ENCODE results near the gene KCNK17. TPM values are rescaled to one million over a fixed set of nuclear protein-coding genes. Genes with fewer than 3 reads are reported as not detected.

KCNK17 gene
- total and polyA plus RNA-seq, 8 donors: 0.15 to 1.1 (median 0.57) TPM; not detected in 4

- 85 to 95% (median 91%) methylated on average over 6 of the region's 6 CpGs for WGBS, 5 donors
- peaks cover 0 to 18% (median 7%) of the 10 kb centered on the region in 4 donors for H3K4me1 ChIP-seq
- peaks cover 0 to 11% (median 0%) of the 10 kb centered on the region in 3 donors for H3K27me3 ChIP-seq
- intact Hi-C loops (cut with DNase I; ENCODE audit: low total_unique reads): loop anchor here (5.0 to 10.0 kb wide), 2 partner anchors 133 to 426 kb away; no protein-coding TSS in a partner anchor
- no peaks in the 10 kb centered on the region for H3K9me3 ChIP-seq
- TF ChIP-seq POLR2AphosphoS5 (IDR thresholded peaks at IDR 0.05) (no peak), POLR2A (IDR thresholded peaks at IDR 0.05) (no peak), CTCF (IDR thresholded peaks at IDR 0.05) (no peak), EP300 (IDR thresholded peaks at IDR 0.05) (no peak)
- DNase-seq: no peak
- no peaks in the 10 kb centered on the region for H3K36me3 ChIP-seq
- H3K4me3 ChIP-seq: no peak overlapping the region
- no peak overlapping the region for H3K27ac ChIP-seq
Measured at GRCh38 chr6:39300739-39301138, 13.5 kb downstream of the KCNK17 start.

DNA sequence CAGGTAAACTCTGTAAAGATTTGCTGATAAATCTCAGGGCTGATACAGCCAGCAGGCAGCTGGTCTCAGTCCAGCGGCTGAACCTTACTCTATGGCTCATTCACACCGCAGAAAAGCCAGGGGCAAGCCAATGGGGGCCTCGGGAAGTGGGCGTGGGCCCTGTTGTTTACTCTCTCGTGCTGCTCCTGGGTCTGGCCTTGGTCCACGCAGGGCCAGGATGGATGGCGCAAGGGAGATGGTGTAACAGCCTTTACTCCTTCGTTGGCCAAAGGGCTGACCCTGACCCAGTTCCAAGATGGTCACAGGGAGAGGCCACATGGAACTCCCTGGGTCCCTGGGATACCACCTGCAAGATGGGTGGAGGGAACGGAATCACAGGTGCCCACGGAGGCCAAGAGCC is 16.2 kb downstream of the KCNK17 start:
- H3K4me1 ChIP-seq: peaks cover 0 to 19% (median 7%) of the 10 kb centered on the region in 4 donors
- WGBS, 5 donors: 16 to 54% (median 34%) methylated on average over 4 to 10 of the region's 10 CpGs
- no peak for TF ChIP-seq EP300 (IDR thresholded peaks at IDR 0.05)
- no peak for TF ChIP-seq POLR2A (IDR thresholded peaks at IDR 0.05)
- TF ChIP-seq POLR2AphosphoS5 (IDR thresholded peaks at IDR 0.05): no peak
- no peak for TF ChIP-seq CTCF (IDR thresholded peaks at IDR 0.05)
- no peaks in the 10 kb centered on the region for H3K36me3 ChIP-seq
- intact Hi-C loops (cut with DNase I; ENCODE audit: low total_unique reads): no loop called here
- peaks cover 0 to 14% (median 0%) of the 10 kb centered on the region in 3 donors for H3K27me3 ChIP-seq
- H3K9me3 ChIP-seq: no peaks in the 10 kb centered on the region
- no peak overlapping the region for H3K4me3 ChIP-seq
- no peak overlapping the region for H3K27ac ChIP-seq
- peak; percentile 36 to 39 for DNase-seq

GRCh38 chr6:39296745-39297640 is 17.2 kb downstream of the KCNK17 start:
- peak overlapping the region in 1 of 5 donors; percentile 34 for H3K27ac ChIP-seq
- H3K4me1 ChIP-seq: peaks cover 0 to 15% (median 5%) of the 10 kb centered on the region in 4 donors
- H3K4me3 ChIP-seq: no peak overlapping the region
- no peaks in the 10 kb centered on the region for H3K9me3 ChIP-seq
- intact Hi-C loops (cut with DNase I; ENCODE audit: low total_unique reads): no loop called here
- peak in 1 of 2 donors; percentile 72 for DNase-seq
- WGBS, 5 donors: 67 to 84% (median 76%) methylated on average over 14 to 18 of the region's 18 CpGs
- TF ChIP-seq POLR2AphosphoS5 (IDR thresholded peaks at IDR 0.05) (no peak), POLR2A (IDR thresholded peaks at IDR 0.05) (no peak), EP300 (IDR thresholded peaks at IDR 0.05) (no peak), CTCF (IDR thresholded peaks at IDR 0.05) (no peak)
- H3K36me3 ChIP-seq: no peaks in the 10 kb centered on the region
- H3K27me3 ChIP-seq: peaks cover 0 to 14% (median 0%) of the 10 kb centered on the region in 3 donors

DNA sequence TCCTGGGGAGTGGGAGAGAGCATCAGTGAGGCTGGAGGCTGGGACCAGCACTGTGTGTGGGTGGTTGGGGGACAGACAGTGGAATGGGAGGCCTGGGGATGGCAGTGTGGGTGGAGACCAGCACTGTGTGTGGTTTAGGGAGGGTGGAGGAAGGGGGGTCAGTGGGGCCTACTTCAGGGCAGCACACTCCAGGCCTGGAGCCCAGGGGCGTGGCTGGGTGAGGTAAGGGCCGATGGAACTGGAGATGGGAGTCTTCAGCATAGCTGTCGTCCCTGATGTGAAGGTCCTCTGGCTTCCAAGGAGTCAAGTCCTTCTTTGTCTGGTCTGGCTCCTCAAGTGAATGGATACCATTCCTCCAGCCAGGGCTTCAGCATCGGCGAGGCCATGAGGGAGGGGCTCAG is 18.6 kb downstream of the KCNK17 start:
- Histone ChIP-seq H3K36me3 (no peaks in the 10 kb centered on the region), H3K4me1 (peaks cover 0 to 15% (median 5%) of the 10 kb centered on the region in 4 donors), H3K4me3 (no peak overlapping the region), H3K9me3 (no peaks in the 10 kb centered on the region), H3K27ac (no peak overlapping the region), H3K27me3 (peaks cover 0 to 14% (median 0%) of the 10 kb centered on the region in 3 donors)
- DNase-seq: peak in 1 of 2 donors; percentile 79
- intact Hi-C loops (cut with DNase I; ENCODE audit: low total_unique reads): no loop called here
- WGBS, 5 donors: 53 to 69% (median 66%) methylated on average over 5 of the region's 5 CpGs
- no peak for TF ChIP-seq CTCF (IDR thresholded peaks at IDR 0.05)
- TF ChIP-seq POLR2A (IDR thresholded peaks at IDR 0.05): no peak
- TF ChIP-seq POLR2AphosphoS5 (IDR thresholded peaks at IDR 0.05): no peak
- TF ChIP-seq EP300 (IDR thresholded peaks at IDR 0.05): no peak

All from stomach (tissue), 9 donors.